ENCODE results near the gene SLC17A6. TPM values are rescaled to one million over a fixed set of nuclear protein-coding genes. Genes with fewer than 3 reads are reported as not detected.

Gene SLC17A6
- total RNA-seq, 1 donor from 2014 or later = not detected

- Histone ChIP-seq H3K27me3 (no peaks in the 10 kb centered on the region), H3K9me3 (no peaks in the 10 kb centered on the region), H3K27ac (no peak overlapping the region), H3K4me1 (no peaks in the 10 kb centered on the region), H3K36me3 (no peaks in the 10 kb centered on the region), H3K4me3 (no peak overlapping the region)
- DNase-seq (ENCODE audit: extremely low spot score in 2 of 2) = no peak
- no peak for TF ChIP-seq POLR2AphosphoS5 (IDR thresholded peaks at IDR 0.05; ENCODE audit: insufficient read depth in 1 of 2, low read depth in 1 of 2)
- TF ChIP-seq POLR2A (IDR thresholded peaks at IDR 0.05) = no peak
- TF ChIP-seq, protein P1, sequence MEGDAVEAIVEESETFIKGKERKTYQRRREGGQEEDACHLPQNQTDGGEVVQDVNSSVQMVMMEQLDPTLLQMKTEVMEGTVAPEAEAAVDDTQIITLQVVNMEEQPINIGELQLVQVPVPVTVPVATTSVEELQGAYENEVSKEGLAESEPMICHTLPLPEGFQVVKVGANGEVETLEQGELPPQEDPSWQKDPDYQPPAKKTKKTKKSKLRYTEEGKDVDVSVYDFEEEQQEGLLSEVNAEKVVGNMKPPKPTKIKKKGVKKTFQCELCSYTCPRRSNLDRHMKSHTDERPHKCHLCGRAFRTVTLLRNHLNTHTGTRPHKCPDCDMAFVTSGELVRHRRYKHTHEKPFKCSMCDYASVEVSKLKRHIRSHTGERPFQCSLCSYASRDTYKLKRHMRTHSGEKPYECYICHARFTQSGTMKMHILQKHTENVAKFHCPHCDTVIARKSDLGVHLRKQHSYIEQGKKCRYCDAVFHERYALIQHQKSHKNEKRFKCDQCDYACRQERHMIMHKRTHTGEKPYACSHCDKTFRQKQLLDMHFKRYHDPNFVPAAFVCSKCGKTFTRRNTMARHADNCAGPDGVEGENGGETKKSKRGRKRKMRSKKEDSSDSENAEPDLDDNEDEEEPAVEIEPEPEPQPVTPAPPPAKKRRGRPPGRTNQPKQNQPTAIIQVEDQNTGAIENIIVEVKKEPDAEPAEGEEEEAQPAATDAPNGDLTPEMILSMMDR (IDR thresholded peaks at IDR 0.05) = no peak
- intact Hi-C loops (cut with DNase I) = no loop called here
Observed at GRCh38 chr11:22347857-22348487, 9.8 kb downstream of the SLC17A6 start.

GRCh38 chr11:22349491-22349890 is 11.3 kb downstream of the SLC17A6 start:
- no peaks in the 10 kb centered on the region for H3K36me3 ChIP-seq
- H3K27me3 ChIP-seq = no peaks in the 10 kb centered on the region
- DNase-seq (ENCODE audit: extremely low spot score in 2 of 2) = no peak
- TF ChIP-seq POLR2AphosphoS5 (IDR thresholded peaks at IDR 0.05; ENCODE audit: insufficient read depth in 1 of 2, low read depth in 1 of 2) = no peak
- TF ChIP-seq, protein P1 (IDR thresholded peaks at IDR 0.05) = no peak
- no peak for TF ChIP-seq POLR2A (IDR thresholded peaks at IDR 0.05)
- intact Hi-C loops (cut with DNase I) = no loop called here
- H3K4me1 ChIP-seq = no peaks in the 10 kb centered on the region
- H3K9me3 ChIP-seq = no peaks in the 10 kb centered on the region
- H3K4me3 ChIP-seq = no peak overlapping the region
- no peak overlapping the region for H3K27ac ChIP-seq

DNA sequence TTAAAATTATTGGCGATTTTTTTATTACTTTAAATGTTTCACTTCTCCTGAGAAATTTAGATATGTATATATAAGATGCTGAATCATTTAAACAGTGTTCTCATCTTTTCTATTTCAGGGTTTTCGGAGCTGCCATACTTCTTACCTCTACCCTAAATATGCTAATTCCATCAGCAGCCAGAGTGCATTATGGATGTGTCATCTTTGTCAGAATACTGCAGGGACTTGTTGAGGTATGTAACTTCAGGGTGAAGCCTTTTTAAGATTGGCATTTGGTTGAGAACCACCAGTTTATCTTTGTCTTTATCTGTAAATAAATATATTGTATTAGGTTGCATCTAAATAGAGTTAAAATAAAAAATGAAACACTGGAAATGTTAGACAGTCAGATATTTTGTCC is 21.1 kb downstream of the SLC17A6 start:
- intact Hi-C loops (cut with DNase I) = no loop called here
- Histone ChIP-seq H3K27me3 (no peaks in the 10 kb centered on the region), H3K27ac (no peak overlapping the region), H3K4me3 (no peak overlapping the region), H3K9me3 (no peaks in the 10 kb centered on the region), H3K4me1 (no peaks in the 10 kb centered on the region), H3K36me3 (no peaks in the 10 kb centered on the region)
- DNase-seq (ENCODE audit: extremely low spot score in 2 of 2) = no peak
- TF ChIP-seq POLR2AphosphoS5 (IDR thresholded peaks at IDR 0.05; ENCODE audit: insufficient read depth in 1 of 2, low read depth in 1 of 2) (no peak), POLR2A (IDR thresholded peaks at IDR 0.05) (no peak)
- TF ChIP-seq, protein P1 (IDR thresholded peaks at IDR 0.05) = no peak

DNA sequence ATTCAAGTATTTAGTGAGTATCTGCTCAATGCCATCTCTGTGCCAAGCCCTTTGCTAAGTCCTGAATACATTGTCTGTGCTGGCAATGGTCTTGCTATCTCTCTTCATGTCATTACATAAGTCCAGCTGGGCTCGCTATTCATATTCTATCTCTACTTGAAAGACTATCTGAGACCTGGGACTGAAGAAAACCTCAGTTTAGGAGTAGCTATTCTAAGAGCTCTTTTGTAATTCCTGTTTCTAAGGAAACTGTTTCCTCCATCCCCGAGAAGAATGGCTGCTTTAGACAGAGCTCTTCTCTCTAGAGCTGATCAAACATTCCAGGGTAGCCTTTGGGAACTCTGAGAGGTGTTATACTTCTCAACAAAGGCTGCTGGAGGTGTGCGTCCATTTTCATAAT is 33.0 kb downstream of the SLC17A6 start:
- no peaks in the 10 kb centered on the region for H3K27me3 ChIP-seq
- H3K9me3 ChIP-seq = no peaks in the 10 kb centered on the region
- H3K4me1 ChIP-seq = no peaks in the 10 kb centered on the region
- intact Hi-C loops (cut with DNase I) = no loop called here
- H3K27ac ChIP-seq = no peak overlapping the region
- no peak for DNase-seq (ENCODE audit: extremely low spot score in 2 of 2)
- TF ChIP-seq, protein P1 (IDR thresholded peaks at IDR 0.05) = no peak
- TF ChIP-seq POLR2A (IDR thresholded peaks at IDR 0.05) (no peak), POLR2AphosphoS5 (IDR thresholded peaks at IDR 0.05; ENCODE audit: insufficient read depth in 1 of 2, low read depth in 1 of 2) (no peak)
- no peaks in the 10 kb centered on the region for H3K36me3 ChIP-seq
- no peak overlapping the region for H3K4me3 ChIP-seq

DNA sequence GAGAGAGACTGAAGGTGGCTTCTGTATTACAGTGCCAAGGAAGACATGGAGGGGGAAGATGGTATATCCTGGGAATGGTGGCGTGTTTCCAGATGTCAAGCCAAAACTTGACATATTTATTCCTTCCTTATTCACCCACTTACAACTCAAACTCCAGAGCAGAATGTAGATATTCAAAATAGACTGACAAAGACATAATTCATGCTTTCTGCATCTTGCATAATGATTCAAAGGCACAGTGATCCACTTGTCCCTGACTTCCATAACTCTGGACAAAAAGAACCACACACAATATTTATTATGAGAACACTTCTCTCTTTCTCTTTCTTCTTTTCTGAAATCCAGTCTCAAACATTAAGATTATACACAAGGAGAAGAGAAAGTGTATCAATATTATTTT is 48.9 kb downstream of the SLC17A6 start:
- Histone ChIP-seq H3K27ac (no peak overlapping the region), H3K27me3 (no peaks in the 10 kb centered on the region), H3K4me3 (no peak overlapping the region), H3K4me1 (no peaks in the 10 kb centered on the region), H3K36me3 (no peaks in the 10 kb centered on the region), H3K9me3 (no peaks in the 10 kb centered on the region)
- intact Hi-C loops (cut with DNase I) = no loop called here
- DNase-seq (ENCODE audit: extremely low spot score in 2 of 2) = no peak
- TF ChIP-seq, protein P1 (IDR thresholded peaks at IDR 0.05) = no peak
- no peak for TF ChIP-seq POLR2A (IDR thresholded peaks at IDR 0.05)
- no peak for TF ChIP-seq POLR2AphosphoS5 (IDR thresholded peaks at IDR 0.05; ENCODE audit: insufficient read depth in 1 of 2, low read depth in 1 of 2)

Data from vagina (tissue), 2 donors.